HG03159 (cell line): ENCODE results near the gene RASSF8.

Experiments used
- ATAC-seq: cut with Tn5 transposase; IDR thresholded peaks from one replicate; pipeline ENCODE4 v1.9.1; 2021; ENCODE audit warnings: mild to moderate bottlenecking, moderate library complexity; ENCODE audit not compliant: unreplicated experiment

Gene RASSF8

GRCh38 chr12:26100666-26101349, 142.3 kb downstream of the RASSF8 start:
- no peak for ATAC-seq

DNA sequence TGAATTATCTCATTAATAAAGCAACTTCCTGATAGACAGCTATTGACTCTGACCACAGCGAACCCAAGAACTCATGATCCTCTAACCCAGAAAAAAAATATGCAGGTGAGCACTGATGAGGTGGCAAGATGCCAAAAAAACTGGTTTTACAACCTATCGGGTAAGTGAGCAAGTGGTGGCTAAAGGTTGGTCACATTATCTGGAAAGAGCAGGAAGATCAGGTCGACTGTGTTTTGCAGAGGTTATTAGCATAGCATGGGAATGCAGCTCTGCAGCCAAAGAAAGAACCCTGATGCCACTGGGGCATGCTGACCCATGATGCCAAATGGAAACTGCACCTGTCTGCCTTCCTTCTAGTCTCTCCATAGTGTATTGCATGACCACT, 142.9 kb downstream of the RASSF8 start:
- no peak for ATAC-seq

- ATAC-seq, result no peak
These were observed 143.3 kb downstream of the RASSF8 start for GRCh38 chr12:26101763-26102162.

DNA sequence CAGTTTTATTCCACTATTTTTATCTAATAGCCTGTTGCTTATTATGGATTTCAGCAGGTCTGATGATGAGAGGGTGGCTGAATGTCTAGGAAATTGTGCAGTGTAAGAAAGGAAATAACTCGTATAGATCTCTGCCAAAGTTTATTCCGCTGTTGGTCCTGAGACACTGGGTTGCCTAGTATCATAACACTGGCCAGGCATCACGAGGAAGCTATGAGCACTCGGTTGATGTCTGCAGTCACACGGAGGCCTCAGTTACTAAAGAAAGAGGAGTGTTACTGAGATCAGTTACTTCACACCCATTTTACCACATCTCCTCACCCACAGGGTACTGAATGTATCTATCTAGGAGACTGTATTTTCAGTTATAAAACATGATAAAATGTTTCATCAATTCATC, 144.5 kb downstream of the RASSF8 start:
- no peak for ATAC-seq

DNA sequence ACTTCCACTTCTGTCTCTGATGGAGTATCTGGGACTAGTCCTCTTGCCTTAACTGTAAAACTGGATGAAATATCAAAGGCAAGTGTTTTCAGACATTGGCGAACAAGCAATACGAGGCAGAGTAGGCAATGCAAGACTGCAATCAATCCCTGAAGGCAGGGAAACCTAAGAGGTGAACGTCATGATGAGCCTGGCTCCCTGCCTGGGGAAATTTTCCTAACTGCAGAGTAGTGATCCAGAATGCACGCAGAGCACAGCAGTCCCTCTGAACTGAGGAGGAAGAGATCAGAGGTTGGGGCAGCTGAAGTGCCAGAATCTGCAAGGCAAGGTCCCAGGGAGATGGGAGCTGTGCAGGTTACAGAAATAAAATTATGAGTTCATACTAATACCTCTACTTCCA, 147.9 kb downstream of the RASSF8 start:
- ATAC-seq, result no peak

DNA sequence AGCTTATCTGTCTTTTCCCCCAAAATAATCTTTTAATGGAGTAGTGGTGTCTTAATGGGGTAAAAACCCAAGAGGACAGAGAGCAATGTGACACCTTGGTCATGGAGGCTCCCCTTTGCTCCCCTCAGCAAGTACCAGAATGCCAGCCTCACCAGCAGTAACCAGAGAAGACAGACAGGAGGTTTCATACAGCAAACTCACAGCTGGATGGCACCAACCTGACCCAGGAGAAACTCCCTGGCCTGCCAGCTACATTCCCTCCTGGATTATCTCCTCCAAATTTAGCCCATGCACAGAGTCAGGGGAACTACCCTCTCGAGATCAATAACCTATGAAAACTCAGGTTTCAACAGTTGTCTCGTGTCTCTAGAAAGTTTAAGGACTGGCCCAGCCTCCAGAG, 150.4 kb downstream of the RASSF8 start:
- ATAC-seq, result no peak

DNA sequence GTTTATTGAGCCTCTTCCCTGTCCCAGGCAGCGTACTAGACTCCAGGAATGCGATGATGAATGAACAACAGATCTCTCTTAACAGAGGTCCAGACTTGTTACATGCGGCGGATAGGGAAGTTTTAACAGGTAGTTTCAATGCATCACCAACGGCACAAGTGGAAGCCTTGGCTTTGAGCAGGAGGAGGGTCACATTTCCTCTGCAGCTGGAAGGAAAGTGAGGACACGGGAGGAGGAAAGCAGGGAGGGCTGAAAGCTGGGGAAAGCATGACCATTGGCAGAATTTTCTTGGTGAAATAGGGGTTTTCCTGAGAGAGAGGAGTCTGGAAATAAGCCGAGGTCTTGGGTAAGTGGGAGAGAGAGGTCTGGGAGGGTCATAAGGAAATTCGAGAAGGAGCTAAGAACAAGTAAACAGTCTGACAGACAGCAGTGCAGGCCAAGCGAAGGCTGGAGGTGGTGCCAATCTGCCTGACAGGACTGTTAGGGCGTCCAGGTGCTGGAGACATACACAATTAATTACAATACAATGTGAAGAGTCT, 150.9 kb downstream of the RASSF8 start:
- no peak for ATAC-seq

DNA sequence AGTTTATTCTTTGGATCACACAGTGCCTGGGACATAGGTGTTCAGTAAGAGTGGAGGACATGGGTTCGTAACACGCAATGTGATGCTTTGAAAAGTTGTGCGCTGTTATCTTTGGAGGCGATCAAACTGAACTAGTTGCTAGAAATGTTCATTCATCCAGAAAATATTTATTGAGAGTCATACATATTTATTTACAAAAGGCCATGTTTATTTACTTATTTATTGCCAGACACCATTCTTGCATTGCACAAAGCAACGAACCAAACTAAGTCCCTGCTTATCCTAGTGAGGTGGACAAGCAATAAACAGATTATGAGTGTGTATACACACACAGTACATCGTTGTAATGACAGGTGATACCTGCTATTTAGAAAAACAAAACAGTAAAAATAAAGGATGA, 153.8 kb downstream of the RASSF8 start:
- no peak for ATAC-seq

DNA sequence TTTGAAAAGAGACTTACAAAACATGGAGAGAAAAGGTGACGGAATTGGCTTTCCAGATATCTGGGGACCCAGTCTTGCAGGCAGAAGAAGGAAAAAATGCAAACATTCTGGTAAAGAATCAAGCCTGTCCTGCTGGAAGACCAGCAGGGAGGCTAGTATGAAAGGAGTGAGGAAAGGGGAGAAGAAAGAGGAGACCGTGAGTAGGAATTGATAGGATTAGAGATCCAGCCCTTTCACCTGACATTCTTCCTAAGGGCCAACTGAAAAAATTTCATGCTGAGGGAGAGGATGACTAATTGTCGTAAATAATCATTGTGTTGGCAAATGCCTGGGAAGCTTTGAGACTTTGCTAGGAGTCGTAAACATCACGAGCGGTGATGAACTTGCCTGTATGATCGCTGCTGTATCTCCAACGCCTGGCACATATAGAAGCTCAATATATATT, 154.2 kb downstream of the RASSF8 start:
- no peak for ATAC-seq

GRCh38 chr12:26113181-26113654, 154.7 kb downstream of the RASSF8 start:
- ATAC-seq, result no peak

- ATAC-seq, result peak; percentile 70
These were observed 155.6 kb downstream of the RASSF8 start for GRCh38 chr12:26113853-26114719.

DNA sequence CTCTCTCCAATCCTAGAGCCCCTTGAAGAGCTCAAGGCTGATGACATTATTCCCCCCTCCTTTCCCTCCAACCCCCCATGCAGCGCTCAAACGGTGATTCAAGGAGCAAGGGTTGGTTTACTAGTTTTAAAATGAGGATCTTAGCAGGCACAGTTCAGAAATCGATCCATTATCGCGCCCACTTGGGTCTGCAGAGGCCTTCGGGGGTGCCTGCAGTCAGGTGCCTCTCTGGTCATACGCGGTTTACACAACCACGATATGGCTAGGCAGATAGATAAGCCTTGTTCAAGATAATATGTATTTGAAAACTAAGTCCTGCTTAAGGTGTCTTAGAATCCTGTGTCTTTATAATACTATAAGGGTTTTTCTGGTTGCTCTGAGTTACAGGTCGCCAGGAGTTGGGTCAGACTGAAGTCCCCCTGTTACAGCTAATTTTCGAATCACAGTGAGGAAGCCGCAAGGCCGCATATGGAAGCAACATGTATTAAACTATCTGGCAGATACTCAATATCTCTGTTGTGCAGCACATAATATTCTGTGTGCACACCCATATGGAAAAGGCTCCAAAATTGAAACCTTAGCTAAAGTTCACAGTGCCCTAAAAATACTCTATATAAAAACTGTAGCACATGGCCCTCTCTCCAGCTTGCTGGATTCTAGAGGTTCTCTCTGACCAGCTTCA, 156.4 kb downstream of the RASSF8 start:
- ATAC-seq, result no peak

DNA sequence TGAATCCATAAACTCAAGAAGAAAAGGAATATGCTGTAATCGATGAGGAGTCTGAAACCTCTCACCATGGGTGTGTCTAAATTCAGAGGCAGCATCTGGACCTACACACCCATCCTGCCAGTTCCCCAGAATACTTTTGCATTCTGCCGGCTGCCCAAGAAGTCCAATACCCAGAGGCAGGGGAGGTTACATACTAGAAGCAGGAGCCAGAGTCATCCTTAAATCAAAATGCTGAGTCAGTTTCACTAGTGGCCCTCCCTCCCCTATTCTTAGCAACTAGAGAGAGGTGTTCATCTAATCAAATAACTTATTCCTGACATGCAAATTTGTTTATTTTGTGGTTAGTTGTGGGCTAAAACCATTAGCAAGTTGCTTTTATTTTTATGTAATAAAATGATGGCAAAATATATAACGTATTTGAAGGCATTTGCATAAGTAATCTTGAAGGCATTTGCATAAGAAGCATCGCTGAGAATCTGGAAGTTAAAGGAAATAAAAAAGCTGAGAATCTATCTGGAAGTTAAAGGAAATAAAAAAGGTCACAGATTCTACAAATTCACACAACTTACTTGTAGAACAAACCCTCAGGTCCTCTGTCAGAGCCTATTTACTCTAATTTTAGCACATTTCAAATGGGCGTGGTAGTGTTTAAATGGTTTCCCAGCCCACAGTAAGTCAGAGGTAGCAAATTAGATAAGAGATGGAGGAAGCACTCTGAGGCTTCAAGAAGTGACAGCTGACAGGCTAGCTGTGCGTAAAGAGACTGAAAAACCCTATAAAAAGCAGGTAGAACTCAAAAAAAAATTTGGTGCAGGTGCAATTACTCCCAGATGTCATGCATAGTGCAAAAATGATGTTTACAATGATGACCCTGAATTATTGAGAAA, 158.6 kb downstream of the RASSF8 start:
- no peak for ATAC-seq

GRCh38 chr12:26118308-26118707, 159.8 kb downstream of the RASSF8 start:
- no peak for ATAC-seq

DNA sequence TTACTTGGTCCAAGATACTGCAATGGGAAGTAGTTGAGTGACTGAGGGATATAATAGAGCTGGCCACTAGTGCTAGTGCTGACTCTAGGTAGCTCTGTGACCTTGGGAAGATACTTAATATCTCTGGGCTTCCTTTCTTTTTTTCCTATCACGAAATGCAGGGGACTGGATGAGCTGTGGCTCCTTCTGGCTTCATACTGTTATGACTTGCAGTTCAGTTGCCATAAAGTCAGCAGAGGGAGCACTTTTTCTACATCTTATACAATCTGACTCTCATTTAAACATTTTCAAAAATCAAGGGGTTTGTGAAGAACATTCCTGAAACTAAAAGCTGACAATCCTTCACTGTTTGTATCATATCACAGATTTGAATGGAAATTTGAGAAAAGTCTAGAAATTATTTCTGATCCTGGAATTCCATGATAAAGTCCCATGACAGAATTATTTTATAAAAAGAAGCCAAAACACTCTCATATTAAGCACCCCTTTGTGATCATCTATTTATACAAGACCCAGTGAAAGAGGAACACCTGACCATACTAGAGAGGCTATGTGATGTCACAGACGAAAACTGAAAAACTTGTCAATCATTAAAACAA, 161.0 kb downstream of the RASSF8 start:
- no peak for ATAC-seq

DNA sequence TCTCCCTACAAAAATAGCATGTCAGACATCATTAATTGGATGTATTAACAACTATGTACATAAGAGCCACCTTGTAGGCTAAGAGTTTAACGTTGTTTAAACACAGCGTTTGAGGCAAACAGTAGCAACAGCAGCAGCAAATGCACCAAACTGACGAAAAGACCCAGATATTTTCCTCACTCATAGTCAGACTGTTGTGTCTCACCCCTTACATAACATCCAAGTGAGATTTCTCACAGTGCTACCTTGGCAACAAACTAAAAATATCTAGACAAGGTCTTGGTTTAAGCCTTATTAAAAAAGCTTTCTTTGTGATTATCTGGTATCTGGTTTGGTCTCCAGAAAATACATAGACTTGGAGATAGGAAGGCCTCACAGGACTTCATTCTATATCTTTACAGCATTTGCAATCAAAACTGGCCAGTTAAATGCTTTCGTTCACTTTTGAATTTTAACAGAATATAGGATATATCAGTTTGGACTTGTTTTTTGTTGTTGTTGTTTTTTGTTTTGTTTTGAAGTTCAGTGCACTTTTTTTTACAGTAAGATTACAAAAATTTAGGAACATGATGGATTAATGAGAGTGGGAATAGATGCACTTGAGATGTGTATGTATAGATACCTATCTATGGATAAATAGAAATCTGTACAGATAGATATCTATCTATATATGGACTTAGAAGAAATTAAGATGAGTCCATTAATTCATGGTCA, 162.2 kb downstream of the RASSF8 start:
- no peak for ATAC-seq

DNA sequence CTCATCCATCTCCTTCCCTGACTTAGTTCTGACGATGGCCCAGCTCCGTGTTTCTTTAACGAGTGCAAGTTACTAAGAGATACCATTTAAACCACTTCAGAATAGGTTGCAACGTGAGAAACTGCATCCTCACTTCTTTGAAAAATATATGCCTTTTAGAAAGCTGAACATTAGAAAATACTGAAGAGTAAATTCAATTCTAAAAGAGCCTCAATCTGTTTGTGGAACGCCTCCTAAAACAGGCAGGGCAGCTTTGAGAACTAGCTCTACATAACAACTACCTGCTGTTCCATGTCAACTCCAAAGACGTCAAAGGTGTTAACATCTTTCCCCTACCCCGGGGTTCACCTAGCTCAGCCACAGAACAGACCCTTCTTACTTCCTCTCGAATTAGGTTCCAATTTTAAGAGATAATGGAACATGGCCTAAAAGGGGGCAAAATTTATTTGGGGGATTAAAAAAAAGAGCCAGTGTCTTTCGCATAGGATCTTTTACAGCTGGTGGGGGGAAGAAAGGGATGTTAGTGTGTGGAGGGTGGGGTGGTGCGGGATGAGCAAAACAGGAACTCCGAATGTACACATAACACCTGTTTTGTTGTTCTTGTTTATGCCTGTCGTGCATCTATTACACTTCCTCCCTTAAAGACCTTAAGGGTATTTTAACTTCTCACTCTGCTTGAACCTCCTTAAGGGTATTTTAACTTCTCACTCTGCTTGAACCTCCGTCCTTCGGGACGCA, 163.0 kb downstream of the RASSF8 start:
- no peak for ATAC-seq

DNA sequence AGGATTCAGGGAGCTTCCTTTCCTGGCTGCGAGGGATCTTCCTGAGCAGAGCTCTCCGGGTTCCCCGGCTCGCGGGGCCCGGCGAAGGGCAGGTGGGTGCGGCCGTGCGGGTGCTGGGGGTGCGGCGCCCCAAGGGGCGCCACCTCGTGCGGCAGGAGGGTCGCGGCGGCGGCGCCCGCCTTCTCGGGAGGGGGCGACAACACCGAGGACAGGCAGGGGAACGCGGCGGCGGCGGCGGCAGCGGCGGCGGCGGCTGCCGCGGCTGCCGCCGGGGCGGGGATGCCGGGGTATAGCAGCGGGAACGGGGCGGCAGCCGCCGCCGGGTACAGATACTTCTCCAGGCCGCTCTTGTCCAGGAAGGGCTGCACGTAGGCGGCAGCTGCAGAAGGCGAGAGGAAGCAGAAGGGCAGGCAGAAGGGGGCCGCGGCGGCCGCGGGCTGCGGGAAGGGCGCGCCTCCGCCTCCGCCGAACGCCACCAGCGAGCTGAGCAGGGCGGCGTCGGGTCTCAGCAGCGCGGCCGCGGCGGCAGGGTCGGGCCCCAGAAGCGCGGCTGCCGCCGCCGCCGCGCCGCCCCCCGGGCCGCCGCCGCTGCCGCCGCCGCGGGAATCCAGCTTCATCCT, 163.7 kb downstream of the RASSF8 start:
- no peak for ATAC-seq
